HFF-Myc (cell line): ENCODE data around the gene EFS.

ENCODE experiments used
- DNase-seq: peaks from one replicate; pipeline ENCODE4 v3.0.0-alpha.2; 2011; ENCODE audit warnings: low read depth; ENCODE audit errors: extremely low read depth
- H3K4me3 ChIP-seq: replicated peaks from 2 replicates; pipeline ENCODE4 v1.5.1; 2011; ENCODE audit warnings: low read depth, mild to moderate bottlenecking, control low read depth, low read length
- CTCF ChIP-seq: IDR thresholded peaks from 2 replicates; pipeline ENCODE4 v1.5.1; 2012; ENCODE audit warnings: mild to moderate bottlenecking, low read depth, low read length, control low read depth; ENCODE audit errors: missing control alignments

Gene EFS

GRCh38 chr14:23352506-23353432 is 12.2 kb downstream of the EFS start, which contains the start of gene SLC22A17:
SLC22A17 (minus strand) TSS chr14:23352887.
- DNase-seq = no peak
- no peak for TF ChIP-seq CTCF
- H3K4me3 ChIP-seq = peak within 1 kb of the TSS; percentile 49

DNA sequence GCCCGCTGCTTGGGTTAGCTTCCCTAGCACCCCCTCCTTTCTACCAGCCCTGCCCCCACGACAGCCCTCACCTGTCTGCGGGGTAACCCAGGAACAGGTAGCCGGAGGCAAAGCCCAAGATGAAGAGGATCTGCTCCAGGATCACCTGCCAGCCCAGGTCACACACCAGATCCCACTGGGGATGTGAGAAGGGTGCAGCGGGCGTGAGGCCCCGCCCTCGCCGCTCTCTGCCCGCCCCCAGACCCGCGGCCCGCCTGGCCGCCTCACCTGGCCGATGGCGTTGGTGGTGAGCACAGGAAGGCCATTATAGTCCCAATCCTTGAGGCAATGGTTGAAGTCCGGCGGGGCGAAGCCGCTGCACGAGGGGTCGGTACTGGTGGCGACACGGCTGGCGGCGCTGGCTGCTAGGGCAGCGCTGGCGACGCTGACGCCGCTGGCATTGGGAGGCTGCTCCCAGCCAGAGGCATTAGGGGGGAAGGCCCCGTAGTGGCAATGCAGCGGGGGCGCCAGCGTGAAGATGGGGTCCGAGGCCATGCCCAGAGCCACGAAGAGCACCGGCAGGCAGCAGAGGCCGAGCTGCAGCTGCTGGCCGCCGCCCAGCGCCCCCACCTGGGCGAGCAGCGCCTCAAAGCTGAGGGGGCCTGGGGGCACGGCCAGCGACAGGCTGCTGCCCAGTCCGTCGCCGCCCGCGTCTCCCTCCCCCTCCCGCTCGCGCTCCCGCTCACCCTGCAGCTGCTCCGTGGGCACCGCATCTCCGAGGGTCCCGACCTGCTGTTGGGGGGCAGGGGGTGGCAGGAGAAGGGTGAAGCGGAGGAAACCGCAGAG is 13.1 kb downstream of the EFS start:
- no peak for DNase-seq
- peak overlapping the region; percentile 49 for H3K4me3 ChIP-seq
- no peak for TF ChIP-seq CTCF

DNA sequence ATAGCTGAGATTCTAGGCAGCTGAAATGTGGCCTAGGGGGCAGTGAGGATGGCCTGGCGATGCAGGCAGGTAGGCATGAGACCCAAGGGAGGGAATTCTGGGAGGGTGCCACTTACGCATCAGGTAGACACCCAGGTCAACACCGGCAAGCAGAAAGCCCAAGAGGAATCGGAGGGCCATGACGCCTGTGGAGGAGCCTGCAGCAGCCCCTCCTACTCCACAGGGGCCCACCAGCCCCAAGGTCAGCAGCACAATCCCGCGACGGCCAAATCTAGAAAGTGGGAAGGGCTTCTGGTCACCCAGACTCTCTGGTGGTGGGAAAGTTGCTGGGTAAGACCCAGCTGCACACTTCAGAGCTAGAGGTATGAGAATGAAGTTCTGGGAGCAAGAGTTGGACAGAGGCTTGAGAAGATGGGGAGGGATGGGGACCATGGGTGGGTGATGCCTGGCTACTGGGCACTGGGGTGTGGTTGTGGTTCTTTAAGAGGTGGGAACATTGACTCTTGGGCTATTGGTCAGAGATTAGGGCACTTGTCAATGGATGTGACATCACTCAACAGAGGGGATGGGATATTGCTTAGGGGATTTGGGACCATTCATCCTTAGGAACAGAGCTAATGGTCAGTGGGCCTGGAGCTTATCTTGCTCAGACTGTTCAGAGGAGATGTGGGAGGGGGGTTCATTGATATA is 15.7 kb downstream of the EFS start:
- no peak for DNase-seq
- no peak for TF ChIP-seq CTCF

DNA sequence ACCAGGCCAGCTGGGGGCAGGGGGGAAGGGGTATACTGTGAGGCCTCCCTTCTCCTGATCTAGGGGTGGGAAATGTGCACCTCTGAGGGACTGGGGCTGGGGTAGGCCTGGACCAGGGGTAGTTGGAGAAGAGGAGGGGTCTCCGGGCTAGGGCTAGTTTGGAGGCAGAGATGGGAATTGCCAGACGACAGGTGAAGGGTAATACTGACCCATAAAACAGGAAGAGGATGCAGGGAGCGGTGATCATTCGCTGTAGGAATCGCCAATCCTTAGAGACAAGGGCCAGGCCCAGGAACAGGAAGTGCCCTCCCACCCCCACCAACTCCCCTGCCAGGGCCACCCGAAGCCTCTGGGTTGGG is 16.7 kb downstream of the EFS start:
- TF ChIP-seq CTCF = no peak
- no peak overlapping the region for H3K4me3 ChIP-seq
- no peak for DNase-seq

More for the DNA sequence above, 15.7 kb downstream of the EFS start:
- no peak overlapping the region for H3K4me3 ChIP-seq

- DNase-seq = no peak
- no peak overlapping the region for H3K4me3 ChIP-seq
- TF ChIP-seq CTCF = no peak
Observed at GRCh38 chr14:23347406-23348296, 17.3 kb downstream of the EFS start.
